HuH-7.5 (cell line): ENCODE results near the gene TOP3A.

Experiments used
- DNase-seq: peaks from one replicate; pipeline ENCODE4 v3.0.0; 2011; ENCODE audit warnings: low spot score

TOP3A gene

DNA sequence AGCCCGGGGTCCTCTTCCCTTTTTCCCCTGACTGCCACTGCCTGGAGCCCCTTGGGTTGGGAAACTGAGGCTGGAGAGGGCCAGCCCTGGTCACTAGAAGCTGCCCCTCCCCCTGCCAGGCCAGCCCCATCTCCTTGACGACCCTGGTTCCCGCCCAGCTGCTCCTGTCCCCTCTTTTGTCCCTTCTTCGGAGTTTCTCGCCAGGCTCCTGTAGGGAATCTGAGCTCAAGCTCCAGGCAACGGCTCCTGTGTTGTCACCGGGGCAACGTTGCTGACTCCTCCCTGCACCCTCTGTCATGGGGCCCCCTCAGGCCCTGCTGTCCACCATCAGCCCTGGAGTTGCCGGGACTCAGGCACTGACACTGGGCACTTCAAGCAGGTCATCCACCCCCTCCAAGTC is 83.6 kb downstream of the TOP3A start:
- DNase-seq, result no peak

- no peak for DNase-seq
Observed at GRCh38 chr17:18230288-18231141, 84.3 kb downstream of the TOP3A start.

DNA sequence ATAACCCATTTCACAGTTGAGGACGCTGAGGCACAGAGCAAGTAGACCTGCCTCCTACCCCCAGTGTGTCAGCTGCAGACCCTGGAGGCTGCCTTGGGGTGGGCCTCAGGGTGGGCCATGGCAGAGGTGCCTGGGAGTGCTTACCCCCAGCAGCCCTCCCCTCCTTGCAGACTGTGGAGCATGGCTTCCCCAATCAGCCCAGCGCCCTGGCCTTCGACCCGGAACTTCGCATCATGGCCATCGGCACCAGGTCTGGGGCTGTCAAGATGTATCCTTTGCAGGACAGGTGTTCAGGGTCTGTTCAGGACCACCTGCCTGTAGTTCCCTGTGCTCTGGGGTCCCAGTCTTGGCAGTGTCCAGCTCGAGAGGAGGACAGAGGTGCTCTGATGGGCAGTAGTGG is 85.0 kb downstream of the TOP3A start:
- no peak for DNase-seq

DNA sequence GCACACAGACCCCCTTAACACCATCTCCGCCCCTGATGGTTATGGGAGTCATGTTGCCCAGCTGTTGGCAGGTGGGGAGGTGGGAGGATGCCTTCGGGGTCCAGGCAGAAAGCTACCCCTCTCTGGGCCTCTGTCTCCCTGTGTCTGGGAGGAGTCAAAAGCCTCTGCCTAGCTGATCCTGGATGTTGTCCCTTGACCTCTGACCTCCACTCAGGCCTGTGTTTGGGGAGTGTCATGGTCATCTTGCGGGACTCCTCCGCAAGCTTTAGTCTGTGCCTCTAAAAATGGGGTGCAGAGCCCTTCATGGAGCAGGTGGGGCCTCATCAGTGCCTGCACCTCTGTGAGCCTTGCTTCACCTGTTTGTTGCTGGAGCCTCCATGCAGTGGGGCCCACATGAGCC is 85.5 kb downstream of the TOP3A start:
- no peak for DNase-seq

DNA sequence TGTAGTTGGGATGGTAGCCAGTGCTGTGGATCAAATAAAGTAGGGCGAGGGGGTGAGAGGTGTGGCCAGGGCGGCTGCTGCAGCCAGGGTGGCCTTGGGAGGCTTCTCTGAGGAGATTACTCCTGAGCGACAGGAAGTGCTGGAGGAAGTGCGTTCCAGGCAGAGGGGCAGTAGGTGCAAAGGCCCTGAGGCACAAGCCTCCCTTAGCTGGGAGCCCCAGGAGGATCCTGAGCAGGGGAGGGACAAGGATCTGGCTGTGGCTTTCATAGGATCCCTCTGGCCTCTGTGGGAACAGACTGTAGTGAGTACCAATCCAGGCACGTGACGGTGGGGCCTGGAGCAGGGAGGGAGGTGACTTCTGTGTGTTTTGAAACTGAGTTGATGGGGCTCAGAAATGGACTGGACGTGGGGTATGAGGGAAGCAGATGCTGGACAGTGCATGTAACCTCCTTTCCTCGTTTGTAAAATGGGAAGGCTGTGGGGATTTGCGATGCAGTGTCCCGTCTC is 86.6 kb downstream of the TOP3A start:
- DNase-seq, result no peak

DNA sequence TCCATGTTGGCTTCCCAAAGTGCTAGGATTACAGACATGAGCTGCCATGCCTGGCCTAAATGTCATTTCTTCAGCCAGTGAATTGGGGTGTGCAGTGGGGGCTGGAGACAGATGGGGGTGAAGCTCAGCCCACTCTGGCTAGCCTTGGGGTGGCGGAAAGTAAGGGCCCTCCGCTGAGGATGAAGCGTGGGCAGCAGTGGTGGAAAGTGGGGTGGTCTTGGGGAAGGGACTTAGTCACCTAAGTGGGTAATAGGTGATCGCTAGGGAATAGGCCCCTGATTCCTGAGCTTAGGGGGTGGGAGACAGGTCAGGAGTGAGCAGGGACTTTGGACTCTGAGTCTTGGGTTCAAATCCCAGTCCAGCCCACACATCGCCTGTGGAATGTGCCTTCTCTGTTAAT is 87.2 kb downstream of the TOP3A start:
- no peak for DNase-seq

GRCh38 chr17:18226284-18226945 is 88.4 kb downstream of the TOP3A start:
- DNase-seq, result no peak

GRCh38 chr17:18225642-18226283 is 89.0 kb downstream of the TOP3A start:
- no peak for DNase-seq

DNA sequence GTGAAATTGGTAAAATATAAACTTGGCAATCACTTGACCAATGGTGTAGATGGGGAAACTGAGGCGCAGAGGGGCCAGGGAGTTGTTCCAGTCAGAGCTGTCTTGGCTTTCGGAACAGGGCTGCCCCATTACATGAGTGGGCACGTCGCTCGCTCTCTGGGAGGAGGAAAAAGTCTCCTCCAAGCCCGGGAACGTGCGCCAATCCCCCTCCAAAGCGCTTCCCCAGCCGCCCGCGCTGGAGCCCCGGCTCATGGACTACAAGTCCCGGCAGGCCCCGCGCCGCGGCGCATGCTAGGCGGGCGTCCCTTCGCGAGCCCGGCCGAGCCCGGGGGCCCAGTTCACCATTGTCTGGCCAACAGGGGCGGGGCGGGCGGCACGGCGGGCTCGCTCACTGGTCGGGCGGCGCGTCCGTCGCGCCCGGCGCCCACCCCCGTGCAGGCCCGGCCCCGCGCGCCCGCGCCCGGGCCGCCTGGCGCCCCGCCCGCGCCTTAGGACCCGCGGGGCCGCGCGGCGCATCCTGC is 89.6 kb downstream of the TOP3A start, which contains the start of gene LLGL1:
Gene LLGL1 (plus strand): TSS at position 515 of the 521 bp plus-strand sequence. CDS start 48 bp downstream, outside the sequence.
- DNase-seq, result peak; percentile 99

GRCh38 chr17:18224387-18225120 is 90.2 kb downstream of the TOP3A start:
- no peak for DNase-seq

DNA sequence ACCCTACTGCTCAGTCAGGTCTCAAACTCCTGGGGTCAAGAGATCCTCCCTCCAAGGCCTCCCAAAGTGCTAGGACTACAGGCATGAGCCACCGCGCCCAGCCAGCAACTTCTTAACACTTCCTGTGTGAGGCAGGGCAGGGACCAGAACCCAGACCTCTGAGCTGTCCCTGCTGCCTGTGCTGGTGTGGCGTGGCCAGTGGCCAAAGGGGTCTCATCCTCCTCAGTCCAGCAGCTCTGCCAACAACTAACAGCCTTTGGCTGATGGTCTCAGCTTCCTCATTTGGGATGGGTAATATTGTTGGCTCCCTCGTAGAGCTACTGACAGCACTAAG is 90.8 kb downstream of the TOP3A start:
- no peak for DNase-seq
